RWPE2 (cell line): ENCODE measurements around the gene CCDC172.
"Not testable (repeated sequence)": the region's sequence is repeated elsewhere in the genome, so short reads cannot be mapped to it uniquely, and the experiment has no call there.

Source experiments
- ATAC-seq: fragments of 200-7000 bp; cut with Tn5 transposase; 3 replicates; pipeline ENCODE4 v1.9.1; 2021; ENCODE audit warnings: low read depth
- DNase-seq: peaks from one replicate; pipeline ENCODE4 v3.0.0-alpha.2; 2020; ENCODE audit warnings: low spot score
- H3K27ac ChIP-seq: fragments of 450-650 bp; 2 replicates; pipeline ENCODE4 v1.5.1; 2017; ENCODE audit warnings: mild to moderate bottlenecking; ENCODE audit not compliant: poor library complexity, severe bottlenecking
- H3K27me3 ChIP-seq: fragments of 250-450 bp; sonication (Bioruptor Pico); 2 replicates; pipeline ENCODE4 v1.5.1; 2021; ENCODE audit warnings: mild to moderate bottlenecking, moderate library complexity; ENCODE audit not compliant: insufficient read depth, poor library complexity, severe bottlenecking
- H3K36me3 ChIP-seq: fragments of 250-450 bp; sonication (Bioruptor Pico); 2 replicates; pipeline ENCODE4 v1.5.1; 2020; ENCODE audit warnings: low read depth, mild to moderate bottlenecking, moderate library complexity
- H3K4me1 ChIP-seq: fragments of 250-450 bp; sonication (Bioruptor Pico); 2 replicates; pipeline ENCODE4 v1.5.1; 2021; ENCODE audit warnings: mild to moderate bottlenecking, moderate library complexity; ENCODE audit not compliant: insufficient read depth, poor library complexity, severe bottlenecking
- H3K4me3 ChIP-seq: fragments of 250-450 bp; sonication (Bioruptor Pico); 2 replicates; pipeline ENCODE4 v1.5.1; 2021; ENCODE audit warnings: mild to moderate bottlenecking, moderate library complexity; ENCODE audit not compliant: severe bottlenecking
- H3K9me3 ChIP-seq: fragments of 250-450 bp; sonication (Bioruptor Pico); 2 replicates; pipeline ENCODE4 v1.5.1; 2021; ENCODE audit warnings: mild to moderate bottlenecking, moderate library complexity; ENCODE audit not compliant: severe bottlenecking
- CTCF ChIP-seq: fragments of 450-650 bp; IDR thresholded peaks from one replicate; pipeline ENCODE4 v1.5.1; 2017; ENCODE audit warnings: mild to moderate bottlenecking, moderate library complexity; ENCODE audit not compliant: poor library complexity, severe bottlenecking

CCDC172 gene

GRCh38 chr10:116382290-116382689 lies 58.0 kb downstream of the CCDC172 start:
- H3K36me3 ChIP-seq = no peaks in the 10 kb centered on the region
- no peak overlapping the region for H3K27ac ChIP-seq
- H3K4me3 ChIP-seq = no peak overlapping the region
- no peaks in the 10 kb centered on the region for H3K27me3 ChIP-seq
- ATAC-seq = no peak
- no peak for TF ChIP-seq CTCF
- DNase-seq = no peak
- H3K4me1 ChIP-seq = no peaks in the 10 kb centered on the region
- no peaks in the 10 kb centered on the region for H3K9me3 ChIP-seq

GRCh38 chr10:116385311-116385710 lies 61.1 kb downstream of the CCDC172 start:
- DNase-seq = no peak
- no peaks in the 10 kb centered on the region for H3K27me3 ChIP-seq
- H3K36me3 ChIP-seq = no peaks in the 10 kb centered on the region
- H3K9me3 ChIP-seq = no peaks in the 10 kb centered on the region
- H3K27ac ChIP-seq = no peak overlapping the region
- no peak; the same call in 2 of the 3 replicates for ATAC-seq
- no peak for TF ChIP-seq CTCF
- no peaks in the 10 kb centered on the region for H3K4me1 ChIP-seq
- H3K4me3 ChIP-seq = no peak overlapping the region

- peak; percentile 83 for TF ChIP-seq CTCF
- no peaks in the 10 kb centered on the region for H3K4me1 ChIP-seq
- H3K36me3 ChIP-seq = no peaks in the 10 kb centered on the region
- no peak for ATAC-seq
- H3K27ac ChIP-seq = no peak overlapping the region
- H3K9me3 ChIP-seq = no peaks in the 10 kb centered on the region
- DNase-seq = no peak
- H3K4me3 ChIP-seq = no peak overlapping the region
- no peaks in the 10 kb centered on the region for H3K27me3 ChIP-seq
Observed at GRCh38 chr10:116385994-116386809, 62.0 kb downstream of the CCDC172 start.

GRCh38 chr10:116393246-116393831 lies 69.1 kb downstream of the CCDC172 start:
- not testable (repeated sequence) for H3K4me3 ChIP-seq, H3K27ac ChIP-seq, H3K4me1 ChIP-seq, ATAC-seq, H3K27me3 ChIP-seq, H3K36me3 ChIP-seq, H3K9me3 ChIP-seq, DNase-seq

- no peak overlapping the region for H3K27ac ChIP-seq
- no peak for DNase-seq
- H3K4me1 ChIP-seq = no peaks in the 10 kb centered on the region
- TF ChIP-seq CTCF = no peak
- no peaks in the 10 kb centered on the region for H3K36me3 ChIP-seq
- ATAC-seq = no peak
- H3K4me3 ChIP-seq = no peak overlapping the region
- no peaks in the 10 kb centered on the region for H3K9me3 ChIP-seq
- H3K27me3 ChIP-seq = no peaks in the 10 kb centered on the region
Observed at GRCh38 chr10:116395223-116395985, 71.2 kb downstream of the CCDC172 start.
